Activated T-helper 17 cell treated with anti-CD3 and anti-CD28 coated beads, Interleukin-2, amount 50 U/mL, for 72 hours (primary cell): ENCODE results near the gene PITPNM2. TPM values are rescaled to one million over a fixed set of nuclear protein-coding genes. Genes with fewer than 3 reads are reported as not detected.

Experiments
- ATAC-seq: fragments of 150-1000 bp; cut with Tn5 transposase; replicated peaks from 2 replicates; pipeline ENCODE4 v1.10.0; 2021; ENCODE audit warnings: mild to moderate bottlenecking, moderate library complexity
- H3K27ac Mint-ChIP-seq: one replicate; pipeline ENCODE4 v1.8.0; 2022; ENCODE audit warnings: mixed read lengths
- H3K27me3 Mint-ChIP-seq: one replicate; pipeline ENCODE4 v1.8.0; 2022; ENCODE audit warnings: mixed read lengths
- H3K36me3 Mint-ChIP-seq: one replicate; pipeline ENCODE4 v1.8.0; 2022; ENCODE audit warnings: low read depth, mild to moderate bottlenecking, mixed read lengths
- H3K4me1 Mint-ChIP-seq: one replicate; pipeline ENCODE4 v1.8.0; 2022; ENCODE audit warnings: mixed read lengths
- H3K4me3 Mint-ChIP-seq: one replicate; pipeline ENCODE4 v1.8.0; 2022; ENCODE audit warnings: mild to moderate bottlenecking, mixed read lengths
- H3K9me3 Mint-ChIP-seq: one replicate; pipeline ENCODE4 v1.8.0; 2022; ENCODE audit warnings: mixed read lengths
- total RNA-seq, 2 donors: library from RNA; stranded (reverse); gene quantifications; one replicate each; pipeline ENCODE4 v1.2.3, GENCODE V29; 2022

Gene PITPNM2
- 1 to 10 TPM; 4.1 to 4.6 TPM for total RNA-seq

DNA sequence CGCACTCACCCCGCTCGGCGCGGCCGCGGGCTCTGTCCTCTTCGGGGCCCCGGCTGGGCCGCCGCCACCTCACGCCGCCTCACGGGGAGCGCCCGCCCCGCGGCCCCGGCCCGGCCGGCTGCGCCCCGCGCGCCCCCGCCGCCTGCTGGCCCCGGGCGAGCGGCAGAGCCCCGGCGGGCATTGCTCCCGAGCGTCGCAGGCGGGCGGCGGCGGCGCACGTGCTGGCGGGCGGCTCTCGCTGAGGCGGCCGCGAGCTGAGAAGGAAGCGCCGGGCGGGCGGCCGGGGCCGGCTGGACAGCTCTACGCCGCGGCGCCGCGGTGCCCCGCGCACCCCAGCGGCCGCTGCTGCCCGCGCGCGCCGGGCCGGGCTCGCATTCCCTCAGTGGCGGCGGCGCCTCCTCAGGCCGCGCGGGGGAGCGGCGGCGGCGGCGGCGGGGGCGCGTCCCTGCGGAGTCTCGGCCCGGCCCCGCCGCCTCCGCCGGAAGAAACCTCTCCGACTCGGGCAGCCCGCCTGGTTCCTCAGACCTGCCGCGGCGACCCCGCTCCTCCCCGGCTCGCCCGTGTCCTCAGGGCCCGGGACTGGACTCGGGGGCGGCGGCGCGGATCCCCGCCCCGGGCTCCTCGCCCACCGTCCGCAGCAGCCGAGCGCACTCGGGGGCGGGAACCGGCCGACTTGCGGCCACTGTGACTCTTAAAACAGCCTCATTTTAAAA lies at the start of gene PITPNM2:
TSS of gene PITPNM2 (minus strand) at position 347 of the 713 bp plus-strand sequence. CDS start 116,500 bp downstream, outside the sequence.
- Mint-ChIP-seq H3K9me3 (no peaks in the 10 kb centered on the region), H3K27ac (peak within 1 kb of the TSS; percentile 18), H3K27me3 (no peaks in the 10 kb centered on the region), H3K4me1 (peaks cover 14% of the 10 kb centered on the region), H3K4me3 (peak within 1 kb of the TSS; percentile 73), H3K36me3 (no peaks in the 10 kb centered on the region)
- ATAC-seq = peak; percentile 88

DNA sequence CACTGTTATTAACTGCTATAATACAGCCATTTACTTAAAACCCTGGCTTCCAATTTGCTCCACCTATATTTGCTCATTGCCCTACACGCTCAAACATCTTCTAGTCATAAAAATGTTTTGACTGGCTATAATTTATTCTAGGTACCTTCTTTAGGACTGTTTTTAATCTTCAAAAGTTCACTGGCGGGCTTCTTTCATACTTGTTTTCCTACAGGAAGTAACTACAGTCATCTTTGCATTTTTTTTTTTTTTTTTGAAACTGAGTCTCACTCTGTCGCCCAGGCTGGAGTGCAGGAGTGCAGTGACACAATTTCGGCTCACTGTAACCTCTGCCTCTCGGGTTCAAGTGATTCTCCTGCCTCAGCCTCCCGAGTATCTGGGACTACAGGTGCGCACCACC lies 49.5 kb upstream of the PITPNM2 start:
- Mint-ChIP-seq H3K27me3 (no peaks in the 10 kb centered on the region), H3K36me3 (peaks cover 85% of the 10 kb centered on the region), H3K27ac (peak overlapping the region; percentile 80), H3K4me1 (peaks cover 13% of the 10 kb centered on the region), H3K9me3 (no peaks in the 10 kb centered on the region), H3K4me3 (peak overlapping the region; percentile 43)
- ATAC-seq = peak; percentile 85

DNA sequence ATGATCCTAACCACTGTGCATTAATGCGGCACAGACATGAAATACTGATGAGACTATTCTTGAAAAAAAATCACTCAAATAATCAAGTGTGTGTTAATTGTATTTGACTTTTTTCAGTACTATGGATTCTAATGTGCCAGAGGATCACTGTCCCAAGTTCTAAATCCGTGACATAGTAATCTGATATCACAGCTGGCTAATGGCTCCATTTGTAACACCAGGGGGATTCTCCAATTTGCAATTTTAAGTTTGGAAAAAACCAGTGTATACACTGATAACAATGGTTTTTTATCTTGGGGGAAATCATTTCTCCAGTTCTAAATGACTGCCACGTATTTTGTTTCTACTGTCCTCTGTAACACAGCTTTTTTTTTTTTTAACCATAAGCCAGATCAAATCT lies 49.0 kb upstream of the PITPNM2 start:
- no peaks in the 10 kb centered on the region for H3K27me3 Mint-ChIP-seq
- ATAC-seq = no peak

DNA sequence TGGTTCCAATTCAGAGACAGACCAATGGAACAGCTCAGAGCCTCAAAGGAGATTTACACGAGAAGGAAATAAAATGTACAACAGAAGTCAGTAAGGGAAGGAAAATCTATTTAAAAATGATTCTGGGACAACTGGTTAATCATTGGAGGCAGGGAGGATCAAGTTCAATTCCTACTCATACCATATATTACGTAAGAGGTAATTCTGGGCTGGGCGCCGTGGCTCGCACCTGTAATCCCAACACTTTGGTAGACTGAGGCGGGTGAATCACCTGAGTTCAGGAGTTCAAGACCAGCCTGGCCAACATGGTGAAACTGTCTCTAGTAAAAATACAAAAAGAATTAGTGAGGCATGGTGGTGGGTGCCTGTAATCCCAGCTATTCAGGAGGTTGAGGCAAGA lies 36.7 kb upstream of the PITPNM2 start:
- no peaks in the 10 kb centered on the region for H3K27me3 Mint-ChIP-seq
- no peaks in the 10 kb centered on the region for H3K9me3 Mint-ChIP-seq
- peaks cover 90% of the 10 kb centered on the region for H3K36me3 Mint-ChIP-seq
- no peak for ATAC-seq
- H3K27ac Mint-ChIP-seq = no peak overlapping the region
- H3K4me3 Mint-ChIP-seq = no peak overlapping the region
- no peaks in the 10 kb centered on the region for H3K4me1 Mint-ChIP-seq

More for the DNA sequence above, 49.0 kb upstream of the PITPNM2 start:
- H3K4me1 Mint-ChIP-seq = peaks cover 13% of the 10 kb centered on the region
- H3K27ac Mint-ChIP-seq = peak overlapping the region; percentile 80
- no peaks in the 10 kb centered on the region for H3K9me3 Mint-ChIP-seq
- H3K36me3 Mint-ChIP-seq = peaks cover 85% of the 10 kb centered on the region
- H3K4me3 Mint-ChIP-seq = peak overlapping the region; percentile 43

DNA sequence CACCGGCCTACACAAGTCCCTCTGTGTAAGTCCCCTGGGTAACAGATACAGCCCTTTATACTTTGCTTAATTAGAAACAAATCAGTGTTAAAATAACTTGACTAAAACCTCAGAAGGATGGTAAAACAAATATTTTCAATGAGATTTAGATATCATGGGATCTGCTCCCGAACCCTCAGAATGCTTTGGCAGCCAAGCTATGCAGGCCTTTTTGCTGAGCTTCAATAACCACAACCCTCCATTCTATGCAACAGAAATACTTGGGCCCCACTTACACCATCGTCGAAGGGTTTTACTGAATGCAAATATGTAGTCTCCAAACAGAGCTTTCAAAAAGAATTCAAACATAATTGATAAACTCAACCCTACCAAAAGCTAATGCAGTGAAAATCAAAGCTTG lies 29.3 kb upstream of the PITPNM2 start:
- H3K27me3 Mint-ChIP-seq = no peaks in the 10 kb centered on the region
- no peak for ATAC-seq

DNA sequence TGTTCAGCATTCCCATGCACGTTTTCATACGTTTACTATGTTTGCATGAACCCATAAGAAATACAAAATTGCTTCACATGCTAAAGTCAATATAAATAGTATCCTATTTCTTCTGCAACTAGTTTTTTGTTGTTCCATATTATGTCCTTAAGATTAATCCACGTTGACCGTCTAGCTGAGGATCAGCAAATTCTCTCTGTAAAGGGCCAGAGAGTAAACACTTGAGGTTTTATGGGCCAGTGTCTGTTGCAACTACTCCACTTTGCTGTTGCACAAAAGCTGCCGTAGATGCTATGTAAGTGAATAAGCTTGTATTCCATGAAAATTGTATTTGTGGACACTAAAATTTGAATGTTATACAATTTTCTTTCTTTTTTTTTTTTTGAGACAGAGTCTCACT lies 21.1 kb upstream of the PITPNM2 start:
- Mint-ChIP-seq H3K4me1 (peaks cover 11% of the 10 kb centered on the region), H3K9me3 (no peaks in the 10 kb centered on the region), H3K36me3 (peaks cover 67% of the 10 kb centered on the region), H3K4me3 (no peak overlapping the region), H3K27me3 (no peaks in the 10 kb centered on the region), H3K27ac (no peak overlapping the region)
- no peak for ATAC-seq

More for the DNA sequence above, 29.3 kb upstream of the PITPNM2 start:
- Mint-ChIP-seq H3K4me1 (no peaks in the 10 kb centered on the region), H3K4me3 (no peak overlapping the region), H3K9me3 (no peaks in the 10 kb centered on the region), H3K36me3 (peaks cover 83% of the 10 kb centered on the region), H3K27ac (no peak overlapping the region)

DNA sequence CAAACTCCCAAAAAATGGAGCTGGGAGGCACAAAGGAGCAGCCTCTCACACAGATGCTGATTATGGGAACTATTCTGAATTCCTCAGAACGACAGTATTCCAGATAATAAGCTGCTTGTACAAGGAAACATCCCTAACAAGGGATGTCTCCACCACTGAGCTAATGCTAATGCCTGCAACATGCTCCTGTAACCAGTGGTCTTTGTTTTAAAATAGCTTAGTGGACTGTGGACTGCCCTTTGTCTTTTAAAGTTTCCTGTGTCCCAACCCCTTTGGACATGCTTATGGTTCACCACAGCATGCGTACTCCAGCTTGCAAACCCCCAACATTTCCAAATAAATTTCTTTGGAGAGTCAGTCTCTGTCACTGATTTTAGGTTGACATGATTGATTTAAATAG lies 16.4 kb upstream of the PITPNM2 start:
- Mint-ChIP-seq H3K9me3 (no peaks in the 10 kb centered on the region), H3K36me3 (peaks cover 78% of the 10 kb centered on the region), H3K27ac (peak overlapping the region; percentile 36), H3K4me3 (no peak overlapping the region), H3K4me1 (peaks cover 15% of the 10 kb centered on the region), H3K27me3 (no peaks in the 10 kb centered on the region)
- ATAC-seq = no peak

DNA sequence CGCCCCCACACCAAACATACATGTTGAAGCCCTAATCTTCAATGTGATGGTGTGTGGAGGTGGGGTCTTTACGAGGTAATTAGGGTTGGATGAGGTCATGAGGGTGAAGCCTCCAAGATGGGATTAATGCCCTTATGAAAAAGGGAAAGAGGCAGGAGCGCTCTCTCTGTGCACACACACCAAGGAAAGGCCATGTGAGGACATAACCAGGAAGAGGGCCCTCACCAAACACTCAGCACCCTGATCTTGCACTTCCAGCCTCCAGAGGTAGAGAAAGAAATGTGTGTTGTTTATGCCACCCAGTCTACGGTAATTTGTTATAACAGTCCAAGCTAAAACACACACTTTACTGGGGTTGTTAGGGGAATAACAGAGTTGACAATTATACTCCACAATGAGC lies 14.6 kb upstream of the PITPNM2 start:
- Mint-ChIP-seq H3K4me1 (peaks cover 15% of the 10 kb centered on the region), H3K9me3 (no peaks in the 10 kb centered on the region), H3K4me3 (no peak overlapping the region), H3K36me3 (peaks cover 83% of the 10 kb centered on the region), H3K27me3 (no peaks in the 10 kb centered on the region), H3K27ac (no peak overlapping the region)
- no peak for ATAC-seq

DNA sequence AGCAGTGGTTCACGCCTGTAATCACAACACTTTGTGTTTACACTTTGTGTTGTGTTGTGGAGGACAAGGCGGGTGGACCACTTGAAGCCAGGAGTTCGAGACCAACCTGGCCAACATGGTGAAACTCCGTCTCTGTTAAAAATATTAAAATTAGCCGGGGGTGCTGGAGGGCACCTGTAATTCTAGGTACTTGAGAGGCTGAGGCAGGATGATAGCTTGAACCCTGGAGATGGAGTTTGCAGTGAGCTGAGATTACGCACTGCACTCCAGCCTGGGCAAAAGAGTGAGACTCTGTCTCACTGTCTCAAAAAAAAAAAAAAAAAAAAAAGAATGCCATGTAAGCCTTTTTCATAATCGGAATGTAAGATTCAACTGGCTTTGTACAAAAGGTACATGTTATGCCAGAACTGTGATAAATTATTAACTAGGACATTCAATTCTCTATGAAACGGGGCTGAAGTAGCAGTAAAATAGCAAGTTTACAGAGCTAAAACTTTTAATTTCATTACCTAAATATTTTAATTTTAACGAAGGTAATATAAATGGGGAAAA lies 13.9 kb upstream of the PITPNM2 start:
- peaks cover 86% of the 10 kb centered on the region for H3K36me3 Mint-ChIP-seq
- ATAC-seq = no peak
- H3K4me3 Mint-ChIP-seq = no peak overlapping the region
- peak overlapping the region; percentile 56 for H3K27ac Mint-ChIP-seq
- H3K4me1 Mint-ChIP-seq = peaks cover 15% of the 10 kb centered on the region
- no peaks in the 10 kb centered on the region for H3K9me3 Mint-ChIP-seq
- no peaks in the 10 kb centered on the region for H3K27me3 Mint-ChIP-seq

DNA sequence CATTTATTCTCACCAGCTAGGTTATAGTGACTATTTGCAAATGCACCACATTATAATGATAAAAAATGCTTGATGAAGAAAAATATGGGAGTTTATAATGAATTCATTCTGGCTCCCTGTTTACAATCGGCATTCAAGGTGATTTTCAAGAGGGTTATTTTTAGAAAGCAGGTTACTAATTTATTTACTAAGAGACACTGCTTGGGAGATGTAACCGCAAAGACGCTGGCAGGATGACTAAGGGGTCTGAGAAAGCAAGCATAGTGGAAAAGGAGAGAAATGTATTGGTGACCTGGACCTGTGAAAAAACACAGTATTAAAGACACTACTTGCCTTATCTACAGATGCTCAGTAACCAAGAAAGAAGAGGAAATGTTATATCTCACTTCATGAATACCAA lies 13.3 kb upstream of the PITPNM2 start:
- peaks cover 15% of the 10 kb centered on the region for H3K4me1 Mint-ChIP-seq
- peaks cover 90% of the 10 kb centered on the region for H3K36me3 Mint-ChIP-seq
- H3K9me3 Mint-ChIP-seq = no peaks in the 10 kb centered on the region
- peak; percentile 75 for ATAC-seq
- H3K27ac Mint-ChIP-seq = peak overlapping the region; percentile 56
- no peaks in the 10 kb centered on the region for H3K27me3 Mint-ChIP-seq
- H3K4me3 Mint-ChIP-seq = no peak overlapping the region

DNA sequence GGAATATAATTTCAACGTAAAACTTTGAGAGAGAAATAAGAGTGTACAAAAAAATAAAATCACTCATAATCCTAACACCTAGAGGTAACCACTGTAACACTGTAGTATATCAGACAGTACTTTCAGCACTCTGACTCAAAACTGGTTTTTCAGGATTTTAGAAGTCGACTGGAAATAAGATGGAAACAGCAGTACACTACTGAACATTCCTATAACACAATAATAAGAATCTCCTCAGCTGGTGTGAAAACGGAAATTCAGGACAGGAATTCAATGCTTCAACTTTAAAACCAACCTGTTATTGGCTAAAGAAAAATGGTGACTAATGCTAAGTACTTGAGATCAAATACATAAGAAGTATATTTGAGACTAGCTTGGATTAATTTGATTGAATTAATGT lies 12.3 kb upstream of the PITPNM2 start:
- H3K36me3 Mint-ChIP-seq = peaks cover 85% of the 10 kb centered on the region
- no peak for ATAC-seq
- no peaks in the 10 kb centered on the region for H3K27me3 Mint-ChIP-seq
- H3K4me1 Mint-ChIP-seq = peaks cover 10% of the 10 kb centered on the region
- H3K4me3 Mint-ChIP-seq = no peak overlapping the region
- no peak overlapping the region for H3K27ac Mint-ChIP-seq
- H3K9me3 Mint-ChIP-seq = no peaks in the 10 kb centered on the region

DNA sequence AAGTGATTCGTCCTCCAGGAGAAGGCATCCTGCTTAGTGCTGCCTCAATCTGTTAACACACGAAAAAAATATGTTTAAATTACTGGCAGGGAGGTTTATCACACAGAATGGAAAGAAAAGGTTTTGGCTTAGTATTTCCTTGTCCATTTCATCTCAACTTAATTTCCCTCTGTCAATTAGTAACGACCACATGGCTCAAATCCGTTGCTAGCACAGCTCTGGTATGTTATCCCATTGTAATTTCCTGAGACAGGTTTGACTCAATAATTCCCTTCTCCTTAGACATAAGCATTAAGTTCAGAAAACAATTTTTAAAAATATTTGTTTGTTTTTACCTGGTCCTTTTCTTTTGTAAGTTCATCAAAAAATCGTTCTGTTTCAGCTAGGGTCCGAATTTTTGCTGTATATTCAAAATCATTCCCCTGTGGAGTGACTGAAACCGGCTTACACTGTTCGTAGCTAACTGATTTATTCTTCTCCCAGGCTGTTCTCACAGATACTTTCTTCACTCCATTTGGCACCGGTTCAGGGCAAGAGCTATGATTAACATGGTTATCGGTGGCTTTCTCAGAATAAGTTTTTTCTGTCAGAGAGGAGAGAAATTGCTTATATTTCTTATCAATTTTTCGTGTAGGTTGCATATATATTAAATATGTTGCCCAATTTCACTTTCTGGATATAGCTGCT lies 10.1 kb upstream of the PITPNM2 start:
- Mint-ChIP-seq H3K36me3 (peaks cover 71% of the 10 kb centered on the region), H3K9me3 (no peaks in the 10 kb centered on the region), H3K27me3 (no peaks in the 10 kb centered on the region), H3K4me1 (peaks cover 4% of the 10 kb centered on the region), H3K27ac (no peak overlapping the region), H3K4me3 (no peak overlapping the region)
- no peak for ATAC-seq

DNA sequence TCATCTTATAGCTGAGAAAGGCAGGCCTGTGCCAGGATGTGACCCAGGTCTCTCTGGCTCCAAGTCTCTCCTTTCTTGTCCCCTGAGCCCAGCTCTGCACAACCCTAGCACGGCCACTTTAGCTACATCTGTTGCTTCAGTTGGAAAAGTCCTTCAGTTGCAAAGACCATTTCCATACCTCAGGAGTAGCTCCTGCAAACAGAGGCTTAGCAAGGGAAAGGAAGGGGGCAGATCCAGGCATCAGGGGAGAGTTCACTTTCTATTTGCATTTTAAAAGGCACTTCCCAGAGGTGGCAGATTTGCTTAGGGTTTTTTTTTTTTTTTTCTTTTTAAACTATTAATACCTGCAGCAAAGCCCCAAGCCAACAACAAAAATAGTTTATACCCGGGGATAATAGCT lies 3.0 kb upstream of the PITPNM2 start:
- ATAC-seq = no peak
- H3K4me3 Mint-ChIP-seq = no peak overlapping the region
- peaks cover 6% of the 10 kb centered on the region for H3K36me3 Mint-ChIP-seq
- H3K9me3 Mint-ChIP-seq = no peaks in the 10 kb centered on the region
- H3K27me3 Mint-ChIP-seq = no peaks in the 10 kb centered on the region
- peaks cover 11% of the 10 kb centered on the region for H3K4me1 Mint-ChIP-seq
- no peak overlapping the region for H3K27ac Mint-ChIP-seq

DNA sequence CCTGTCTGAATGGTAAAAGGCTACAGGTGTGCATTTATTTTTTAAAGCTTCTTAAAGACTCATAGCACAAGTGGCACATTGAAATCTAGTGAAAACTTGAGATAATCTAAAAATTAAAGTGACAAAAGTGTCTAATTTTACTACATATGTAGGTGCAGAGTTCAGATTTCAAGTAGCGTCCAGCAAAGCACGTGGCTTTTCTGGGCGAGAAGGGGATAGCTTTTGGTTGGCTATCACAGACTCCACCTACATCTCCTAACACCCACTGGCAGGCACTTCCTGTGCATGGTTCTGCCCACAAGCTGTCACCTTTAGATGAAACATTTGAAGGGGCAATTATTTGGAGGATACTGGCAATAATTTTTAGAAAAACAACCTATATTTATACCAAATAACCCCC lies 1.9 kb upstream of the PITPNM2 start:
- Mint-ChIP-seq H3K4me3 (no peak overlapping the region), H3K27ac (no peak overlapping the region), H3K4me1 (peaks cover 14% of the 10 kb centered on the region), H3K9me3 (no peaks in the 10 kb centered on the region), H3K36me3 (peaks cover 6% of the 10 kb centered on the region), H3K27me3 (no peaks in the 10 kb centered on the region)
- ATAC-seq = no peak
